GM19452 (cell line): Measurements from ENCODE around the gene DCLK1.

ENCODE experiments used
- ATAC-seq: cut with Tn5 transposase; IDR thresholded peaks from one replicate; pipeline ENCODE4 v1.9.1; 2021; ENCODE audit not compliant: unreplicated experiment

DCLK1 gene

GRCh38 chr13:35954207-35954560 is 177.0 kb downstream of the DCLK1 start:
- ATAC-seq = no peak

DNA sequence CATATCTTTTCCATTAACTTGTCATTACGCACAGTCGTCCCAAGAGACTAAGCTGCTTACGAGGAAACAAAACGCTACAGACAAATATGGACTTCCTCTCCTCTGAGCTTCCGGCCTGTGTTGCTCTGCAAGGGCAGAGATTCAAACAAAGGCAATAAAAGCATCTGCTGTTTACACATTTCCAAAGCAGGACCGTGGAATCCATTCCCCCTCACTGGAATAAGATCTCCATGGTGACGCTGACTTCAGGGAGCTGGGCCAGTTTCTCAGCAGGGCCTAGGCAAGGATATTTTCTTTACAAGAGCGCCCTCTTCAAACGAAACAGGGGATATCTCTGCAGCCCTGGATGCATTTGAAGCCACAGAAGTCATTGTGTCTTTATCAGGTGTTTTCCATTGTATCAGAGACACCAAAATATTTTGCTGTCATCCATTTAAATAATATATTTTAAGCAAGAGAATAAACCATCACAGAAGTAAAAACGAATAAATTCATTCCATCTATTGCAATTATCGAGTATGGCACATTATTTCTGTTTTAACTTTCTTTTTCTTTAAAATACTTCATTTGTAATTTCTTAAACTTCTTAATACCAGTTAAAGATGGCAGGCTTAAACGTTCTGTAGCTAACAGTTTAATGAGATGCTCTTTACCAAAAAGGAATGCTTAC is 177.5 kb downstream of the DCLK1 start:
- ATAC-seq = no peak

DNA sequence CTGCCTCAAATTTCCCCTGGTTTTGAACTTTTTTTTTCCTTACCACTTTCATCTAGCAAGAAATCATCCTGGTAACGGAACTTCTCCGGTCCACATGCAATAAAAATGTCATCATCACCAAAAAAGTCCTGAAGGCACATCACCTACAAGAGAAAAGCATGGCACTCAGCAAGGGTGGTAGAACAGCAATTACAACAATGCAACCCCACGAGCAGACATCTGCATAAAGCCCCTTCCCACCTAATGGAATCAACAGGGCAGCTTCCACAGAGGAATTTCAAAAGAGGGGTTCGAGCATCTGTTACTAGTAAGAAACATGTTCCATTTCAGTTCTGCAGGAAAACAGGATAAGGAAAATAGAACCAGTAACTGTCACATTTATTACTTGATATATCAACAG is 183.9 kb downstream of the DCLK1 start:
- ATAC-seq = no peak

DNA sequence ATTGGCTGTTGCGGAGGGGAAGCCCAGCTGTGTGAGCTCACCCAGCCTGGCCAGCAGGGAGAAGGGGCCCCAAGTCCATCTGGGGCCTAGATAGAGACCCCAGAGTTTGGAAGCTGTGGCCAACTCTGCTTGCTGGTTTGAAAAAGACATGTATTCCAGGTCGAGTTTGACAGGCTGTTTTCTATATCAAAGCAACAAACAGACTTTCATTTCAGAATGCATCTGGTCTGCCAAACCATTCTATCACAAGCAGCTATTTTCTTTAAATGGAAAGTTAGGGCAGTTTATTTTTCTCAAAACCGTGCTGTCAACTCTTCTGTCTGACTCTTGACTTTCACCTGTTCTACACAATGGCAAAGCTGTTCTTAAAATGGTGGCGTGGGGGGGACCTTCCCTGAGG is 185.8 kb downstream of the DCLK1 start:
- no peak for ATAC-seq

GRCh38 chr13:35941374-35941773 is 189.8 kb downstream of the DCLK1 start:
- ATAC-seq = no peak

GRCh38 chr13:35940734-35941133 is 190.4 kb downstream of the DCLK1 start:
- ATAC-seq = no peak

GRCh38 chr13:35936246-35936978 is 194.8 kb downstream of the DCLK1 start:
- ATAC-seq = no peak

- peak; percentile 87 for ATAC-seq
Observed at GRCh38 chr13:35930665-35931631, 200.2 kb downstream of the DCLK1 start.

- ATAC-seq = no peak
Observed at GRCh38 chr13:35927567-35928021, 203.6 kb downstream of the DCLK1 start.

DNA sequence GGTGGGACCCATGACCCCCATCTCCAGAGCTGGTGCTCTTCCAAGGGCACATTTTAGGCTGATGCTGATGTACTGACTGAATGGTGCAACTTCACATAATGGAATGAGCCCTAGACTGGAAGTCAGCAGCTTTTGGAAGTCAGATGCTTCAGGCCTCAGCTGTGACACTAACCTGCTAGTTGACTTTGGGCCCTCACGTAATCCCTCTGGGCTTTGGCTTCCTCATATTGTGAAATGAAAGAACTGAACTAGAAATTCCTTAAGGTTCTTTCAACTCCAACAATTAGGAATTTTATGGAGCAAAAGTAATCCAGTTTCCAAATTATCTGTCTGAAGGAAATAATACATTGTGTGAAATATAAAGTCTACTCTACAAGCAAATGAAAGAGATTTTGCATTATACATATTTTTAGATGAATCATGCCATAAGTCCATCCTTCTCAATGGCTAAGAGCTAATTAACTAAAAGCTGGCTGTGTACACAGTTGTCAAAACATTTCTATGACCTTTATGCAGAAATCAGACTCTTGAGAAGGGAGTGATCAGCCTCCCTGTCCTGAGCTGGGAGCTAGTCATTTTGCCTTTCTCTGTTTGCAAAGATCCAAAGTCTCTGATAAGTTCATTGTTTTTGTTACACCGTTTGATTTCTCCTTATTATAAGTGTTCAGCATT is 204.2 kb downstream of the DCLK1 start:
- ATAC-seq = no peak

GRCh38 chr13:35925669-35926068 is 205.5 kb downstream of the DCLK1 start:
- no peak for ATAC-seq

DNA sequence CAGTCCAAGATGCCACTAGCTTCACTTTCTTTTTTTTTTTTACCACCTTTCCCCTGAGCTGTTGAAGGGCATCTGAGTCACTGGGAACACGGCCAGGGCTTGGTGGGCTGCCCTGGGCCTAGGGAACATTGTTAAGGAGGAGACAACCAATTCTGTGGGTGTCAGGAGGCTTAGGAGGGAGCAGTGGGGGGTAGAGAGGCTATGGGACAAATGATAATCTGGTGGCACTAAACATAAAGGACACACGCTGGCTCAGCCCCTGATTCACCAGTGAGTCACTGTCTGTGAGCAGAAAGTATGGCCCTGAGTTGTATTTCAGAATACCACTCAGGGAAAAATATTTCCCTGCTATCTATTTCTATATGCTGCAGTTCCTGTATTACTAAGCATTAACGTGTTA is 207.8 kb downstream of the DCLK1 start:
- ATAC-seq = no peak

DNA sequence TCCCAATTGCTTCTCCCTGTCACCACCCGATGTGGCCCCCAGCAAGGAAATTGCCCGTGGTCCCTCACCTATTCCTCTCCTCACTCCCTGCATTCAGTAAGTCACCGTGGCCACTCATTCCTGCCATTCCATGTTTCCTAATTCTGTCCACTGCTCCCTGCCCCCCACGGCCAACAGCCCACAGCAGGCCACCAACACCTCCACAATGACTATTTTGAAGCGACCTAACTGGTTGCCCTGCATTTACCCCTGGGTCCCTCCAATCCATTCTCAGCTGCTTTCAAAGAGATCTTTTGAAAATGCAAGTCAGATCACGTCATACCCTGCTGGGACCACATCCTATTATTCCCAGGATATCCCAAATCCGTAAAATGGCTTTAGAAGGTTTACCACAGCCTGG is 210.4 kb downstream of the DCLK1 start:
- ATAC-seq = no peak

DNA sequence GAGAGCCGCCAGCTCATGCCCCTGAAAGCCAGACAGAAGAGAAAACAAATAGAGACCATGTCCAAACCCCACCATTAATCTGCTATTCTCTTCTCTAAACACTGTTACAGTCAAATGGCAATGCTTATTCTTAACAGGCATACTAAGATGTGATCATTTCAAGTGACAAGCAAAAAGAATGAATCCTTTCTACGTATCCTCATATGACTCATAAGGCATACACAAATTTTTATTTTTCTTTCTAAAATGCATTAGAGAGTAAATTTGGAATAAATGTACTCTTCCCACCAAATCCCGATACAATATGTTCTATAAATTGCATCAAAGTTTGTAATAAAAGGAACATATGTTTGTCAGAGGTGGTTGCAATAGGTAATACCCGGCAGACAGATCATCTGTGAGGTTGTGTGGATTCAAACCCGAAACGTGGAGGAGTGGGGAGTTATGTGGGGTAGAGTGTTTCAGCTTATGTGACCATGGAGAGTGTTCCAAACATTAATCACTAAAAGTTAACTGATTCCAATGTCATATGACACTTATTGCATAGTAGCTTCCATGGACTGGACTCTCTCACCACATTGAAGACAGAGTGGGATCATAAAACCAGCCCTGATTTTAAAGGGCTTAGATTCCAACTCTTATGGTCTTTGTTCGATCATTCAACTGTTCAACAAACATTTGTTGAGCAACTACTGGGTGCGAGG is 213.1 kb downstream of the DCLK1 start:
- ATAC-seq = no peak

DNA sequence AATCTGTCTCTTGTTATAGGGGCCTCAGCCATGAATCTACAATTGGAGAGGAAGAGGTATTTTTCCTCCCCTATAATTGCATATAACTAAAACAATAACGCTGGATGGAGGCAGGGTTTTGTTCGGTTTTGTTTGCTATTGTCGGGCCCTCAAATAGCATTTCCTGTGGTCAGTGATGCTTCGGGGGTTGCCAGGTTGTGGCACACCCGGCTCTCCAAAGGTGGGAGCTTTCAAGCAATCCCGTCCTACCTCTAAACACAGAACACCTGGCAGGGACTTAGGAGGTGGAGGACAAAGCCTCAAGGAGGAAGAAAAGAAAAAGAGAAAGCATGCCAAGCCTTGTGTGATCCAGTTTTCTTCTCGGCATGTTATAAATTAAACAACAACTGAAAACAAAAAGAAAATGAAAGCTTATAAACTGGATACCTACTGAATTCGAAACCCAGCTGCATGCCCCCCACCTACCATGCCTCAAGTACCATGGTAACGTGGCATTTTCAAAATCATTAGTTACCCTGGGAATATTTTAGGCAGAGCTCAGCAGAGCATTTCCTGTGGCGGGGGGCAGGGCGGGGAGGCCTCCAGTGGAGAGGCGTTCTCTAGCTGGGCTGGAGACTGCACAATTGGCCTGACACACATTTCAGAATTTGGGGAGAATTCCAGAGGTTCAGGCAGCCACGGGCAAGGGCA is 213.8 kb downstream of the DCLK1 start:
- no peak for ATAC-seq

- no peak for ATAC-seq
Observed at GRCh38 chr13:35916146-35916545, 215.0 kb downstream of the DCLK1 start.

DNA sequence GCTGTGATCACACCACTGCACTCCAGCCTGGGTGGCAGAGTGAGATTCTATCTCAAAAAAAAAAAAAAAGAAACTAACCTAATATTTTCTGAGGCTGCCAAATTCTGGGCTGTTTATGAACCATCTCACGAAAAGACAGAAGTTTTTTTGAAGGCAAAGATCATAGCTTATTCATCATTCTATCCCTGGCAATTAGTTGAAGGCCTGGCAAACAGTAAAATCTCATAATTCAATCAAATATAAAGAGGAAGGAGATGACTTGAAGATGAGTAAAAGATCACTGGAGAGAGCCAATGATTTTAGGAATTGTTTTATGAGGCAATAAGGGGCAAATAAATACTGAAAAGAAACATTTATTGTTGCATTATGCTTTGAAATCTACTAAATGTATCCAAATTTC is 216.5 kb downstream of the DCLK1 start:
- no peak for ATAC-seq

GRCh38 chr13:35912841-35913240 is 218.3 kb downstream of the DCLK1 start:
- no peak for ATAC-seq

GRCh38 chr13:35909837-35910540 is 221.2 kb downstream of the DCLK1 start:
- ATAC-seq = no peak
